A549 (cell line): ENCODE results near the gene SHOC2. TPM values are rescaled to one million over a fixed set of nuclear protein-coding genes. Genes with fewer than 3 reads are reported as not detected.

Source experiments
- ATAC-seq, 2 experiments: fragments of 200-7000 bp in 1 of 2; fragments of >200 bp in 1 of 2; cut with Nextera tagmentation in 1 of 2; cut with Tn5 transposase in 1 of 2; 3 replicates each; pipeline versions ENCODE4 v1.8.0 to v1.9.1; 2018 to 2020; ENCODE audit warnings: mild to moderate bottlenecking in 1 of 2, moderate library complexity in 1 of 2
- CTCF ChIA-PET: fragments of 300-600 bp; sonication (Branson Sonifier 250); formaldehyde crosslinking; extraction: SDS; loops from one replicate; lab custom pipeline; 2021; ENCODE audit warnings: antibody characterized with exemption, inconsistent platforms; lab: Yijun Ruan, JAX
- POLR2A ChIA-PET: fragments of 350-600 bp; formaldehyde crosslinking; extraction: SDS; loops from one replicate; lab custom pipeline; 2021; ENCODE audit warnings: antibody characterized with exemption, inconsistent platforms; lab: Yijun Ruan, JAX
- DNase-seq, 2 experiments: peaks; one replicate each; pipeline versions ENCODE4 v3.0.0 to v3.0.0-alpha.2; 2011 to 2016; ENCODE audit warnings: low read depth in 1 of 2, low spot score in 1 of 2
- FAIRE-seq: peaks from 2 replicates; lab custom pipeline; 2011; peaks lifted over from hg19 to GRCh38; lab: Jason Lieb, UNC
- H3K27ac ChIP-seq, 2 experiments: fragments of >200 bp; sonication (Bioruptor Twin); formaldehyde crosslinking; 3 replicates each; pipeline ENCODE4 v1.5.1; 2016 to 2017
- H3K4me1 ChIP-seq: fragments of >200 bp; sonication (Bioruptor Twin); formaldehyde crosslinking; 3 replicates; pipeline ENCODE4 v1.6.1; 2016
- H3K4me2 ChIP-seq: fragments of >200 bp; sonication (Bioruptor Twin); formaldehyde crosslinking; 3 replicates; pipeline ENCODE4 v1.6.1; 2016
- H3K4me3 ChIP-seq: fragments of >200 bp; sonication (Bioruptor Twin); formaldehyde crosslinking; 3 replicates; pipeline ENCODE4 v1.5.1; 2016
- H3K9me3 ChIP-seq: fragments of >200 bp; sonication (Bioruptor Twin); formaldehyde crosslinking; 3 replicates; pipeline ENCODE4 v1.6.1; 2016
- BHLHE40 ChIP-seq: IDR thresholded peaks from 2 replicates; pipeline ENCODE4 v1.6.1; 2012; ENCODE audit warnings: low read depth, low read length, inconsistent platforms
- EHF ChIP-seq: fragments of 250-450 bp; sonication (Bioruptor Pico); IDR thresholded peaks from 2 replicates; pipeline ENCODE4 v1.5.0; 2020; ENCODE audit warnings: mild to moderate bottlenecking
- EP300 ChIP-seq, 2 experiments: fragments of >200 bp; sonication (Bioruptor Twin); formaldehyde crosslinking; IDR thresholded peaks; 2 replicates in 1 of 2; 3 replicates in 1 of 2; pipeline ENCODE4 v1.6.1; 2016 to 2017
- ESRRA ChIP-seq: fragments of 150-350 bp; IDR thresholded peaks from 2 replicates; pipeline ENCODE4 v1.6.1; 2014; ENCODE audit warnings: mild to moderate bottlenecking, low read length, borderline replicate concordance
- FOSL2 ChIP-seq, 2 experiments: fragments of 450-650 bp in 1 of 2; fragments of >200 bp in 1 of 2; sonication (Bioruptor Twin) in 1 of 2; formaldehyde crosslinking; IDR thresholded peaks; 2 replicates each; pipeline versions ENCODE4 v1.5.0 to v1.6.1; 2016 to 2020; ENCODE audit warnings: mild to moderate bottlenecking in 1 of 2, moderate library complexity in 1 of 2
- KDM5A ChIP-seq: fragments of 200-600 bp; sonication (generic); IDR thresholded peaks from 2 replicates; pipeline ENCODE4 v1.6.1; 2016; ENCODE audit warnings: antibody characterized with exemption, mild to moderate bottlenecking
- MAFK ChIP-seq: fragments of 450-650 bp; IDR thresholded peaks from 2 replicates; pipeline ENCODE4 v1.6.1; 2014; ENCODE audit not compliant: partially characterized antibody
- MYC ChIP-seq: IDR thresholded peaks from 2 replicates; pipeline ENCODE4 v1.6.1; 2012; ENCODE audit warnings: mild to moderate bottlenecking, inconsistent platforms, low read length, improper control_type of control experiment, borderline replicate concordance
- PHF8 ChIP-seq: fragments of 200-600 bp; sonication (generic); IDR thresholded peaks from 2 replicates; pipeline ENCODE4 v1.6.1; 2016; ENCODE audit warnings: low read depth, mild to moderate bottlenecking, antibody characterized with exemption, moderate library complexity, borderline replicate concordance
- POLR2A ChIP-seq: IDR thresholded peaks from 2 replicates; pipeline ENCODE4 v1.6.1; 2012; ENCODE audit warnings: mild to moderate bottlenecking, low read length
- POLR2AphosphoS2 ChIP-seq: conservative IDR thresholded peaks from 2 replicates; pipeline ENCODE4 v1.6.1; 2012; ENCODE audit warnings: low read length, improper control_type of control experiment, inconsistent platforms
- RAD21 ChIP-seq, 2 experiments: fragments of >200 bp in 1 of 2; sonication (Bioruptor Twin) in 1 of 2; formaldehyde crosslinking in 1 of 2; IDR thresholded peaks in 1 of 2; conservative IDR thresholded peaks in 1 of 2; 2 replicates in 1 of 2; 3 replicates in 1 of 2; pipeline ENCODE4 v1.6.1; 2012 to 2018; ENCODE audit warnings: inconsistent platforms in 1 of 2
- RCOR1 ChIP-seq: fragments of 150-350 bp; IDR thresholded peaks from 2 replicates; pipeline ENCODE4 v1.6.1; 2014; ENCODE audit warnings: antibody characterized with exemption, low read length, low read depth
- RNF2 ChIP-seq: fragments of 200-600 bp; sonication (generic); IDR thresholded peaks from 2 replicates; pipeline ENCODE4 v1.6.1; 2016; ENCODE audit warnings: low read depth, mild to moderate bottlenecking, antibody characterized with exemption, moderate library complexity, borderline replicate concordance
- SMC3 ChIP-seq: fragments of >200 bp; sonication (Bioruptor Twin); formaldehyde crosslinking; IDR thresholded peaks from 3 replicates; pipeline ENCODE4 v1.6.1; 2018; ENCODE audit warnings: inconsistent platforms
- SREBF2 ChIP-seq: fragments of 450-650 bp; IDR thresholded peaks from 2 replicates; pipeline ENCODE4 v1.6.1; 2014; ENCODE audit warnings: mild to moderate bottlenecking, moderate library complexity
- ZNF302 ChIP-seq: fragments of 250-450 bp; sonication (Bioruptor Pico); IDR thresholded peaks from 2 replicates; pipeline ENCODE4 v1.9.0; 2021; ENCODE audit warnings: inconsistent platforms, mild to moderate bottlenecking, moderate library complexity
- ZSCAN20 ChIP-seq: fragments of 250-450 bp; sonication (Bioruptor Pico); IDR thresholded peaks from 2 replicates; pipeline ENCODE4 v1.8.0; 2022; ENCODE audit warnings: mild to moderate bottlenecking, moderate library complexity
- WGBS: methylation state at CpG from one replicate; pipeline ENCODE4 v1.1.6; 2017; ENCODE audit errors: missing lambda C conversion rate; 5-methylcytosine and 5-hydroxymethylcytosine counted together
- polyA plus RNA-seq, 4 experiments: library from polyadenylated mRNA; depleted of rRNA in 3 of 4; stranded (reverse); fragments of >200 nt; fragmentation: RNase III in 1 of 4; extraction: RNeasy Plus Mini Kit Qiagen cat#74134 plus additional on column Dnase treatment in 1 of 4; gene quantifications; 2 replicates in 3 of 4; 3 replicates in 1 of 4; pipeline ENCODE4 v1.2.3, GENCODE V29; 2011 to 2017
- TF ChIP-seq, protein P1 (sequence below): fragments of 150-350 bp; IDR thresholded peaks from 2 replicates; pipeline ENCODE4 v1.6.1; 2014; ENCODE audit warnings: low read depth, mild to moderate bottlenecking, low read length
- TF ChIP-seq, protein P2 (sequence below): fragments of >200 bp; sonication (Bioruptor Twin); formaldehyde crosslinking; IDR thresholded peaks from 3 replicates; pipeline ENCODE4 v1.5.1; 2016
- TF ChIP-seq, protein P3 (sequence below): fragments of 250-450 bp; sonication (Bioruptor Pico); IDR thresholded peaks from 2 replicates; pipeline ENCODE4 v1.5.0; 2020; ENCODE audit warnings: low read depth, mild to moderate bottlenecking, moderate library complexity
- TF ChIP-seq, protein P4 (sequence below): IDR thresholded peaks from 2 replicates; pipeline ENCODE4 v1.6.1; 2012; ENCODE audit warnings: low read depth, borderline replicate concordance
- TF ChIP-seq, protein P5 (sequence below): fragments of 450-650 bp; IDR thresholded peaks from 2 replicates; pipeline ENCODE4 v1.6.1; 2014; ENCODE audit warnings: antibody characterized with exemption
- TF ChIP-seq, protein P6 (sequence below): IDR thresholded peaks from 2 replicates; pipeline ENCODE4 v1.6.1; 2012

The SHOC2 gene
- polyA plus RNA-seq, 2 of the 4 experiments (the other 2 are of a cell fraction): 20.5 to 32.1 TPM

DNA sequence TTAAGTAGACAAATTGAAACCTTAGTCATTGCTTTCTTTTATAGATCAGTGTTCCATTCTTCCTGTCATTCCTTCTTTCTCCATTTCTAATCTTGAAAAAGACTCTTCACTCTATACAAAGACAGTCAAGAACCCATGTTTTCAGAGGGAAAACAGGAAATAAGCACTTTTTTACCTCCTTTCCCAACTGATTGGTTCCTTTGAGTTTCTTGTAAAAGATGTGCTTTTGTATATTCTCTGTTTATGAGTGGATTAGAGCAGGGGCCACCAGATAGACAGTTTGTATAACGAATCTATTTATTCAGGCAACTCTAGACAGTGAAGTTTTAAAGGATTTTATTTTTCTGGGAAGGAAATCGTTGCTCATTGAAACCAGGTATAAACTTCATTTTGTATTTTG lies 49.8 kb downstream of the SHOC2 start:
- no peak for DNase-seq
- FAIRE-seq: no peak
- Histone ChIP-seq H3K4me3 (no peak overlapping the region), H3K4me1 (peaks cover 11% of the 10 kb centered on the region; the same call in 2 of the 3 replicates)
- CTCF ChIA-PET: no interaction called here
- WGBS: 69% methylated on average over 2 of the region's 2 CpGs
- TF ChIP-seq, protein P1, sequence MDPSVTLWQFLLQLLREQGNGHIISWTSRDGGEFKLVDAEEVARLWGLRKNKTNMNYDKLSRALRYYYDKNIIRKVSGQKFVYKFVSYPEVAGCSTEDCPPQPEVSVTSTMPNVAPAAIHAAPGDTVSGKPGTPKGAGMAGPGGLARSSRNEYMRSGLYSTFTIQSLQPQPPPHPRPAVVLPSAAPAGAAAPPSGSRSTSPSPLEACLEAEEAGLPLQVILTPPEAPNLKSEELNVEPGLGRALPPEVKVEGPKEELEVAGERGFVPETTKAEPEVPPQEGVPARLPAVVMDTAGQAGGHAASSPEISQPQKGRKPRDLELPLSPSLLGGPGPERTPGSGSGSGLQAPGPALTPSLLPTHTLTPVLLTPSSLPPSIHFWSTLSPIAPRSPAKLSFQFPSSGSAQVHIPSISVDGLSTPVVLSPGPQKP: no peak
- TF ChIP-seq BHLHE40 (no peak), KDM5A (no peak), POLR2AphosphoS2 (no peak), SMC3 (no peak), ESRRA (no peak), ZSCAN20 (CRISPR knock-in tag) (no peak), SREBF2 (no peak), PHF8 (no peak), MYC (no peak), RCOR1 (no peak), ZNF302 (CRISPR knock-in tag) (no peak)
- TF ChIP-seq, protein P2, sequence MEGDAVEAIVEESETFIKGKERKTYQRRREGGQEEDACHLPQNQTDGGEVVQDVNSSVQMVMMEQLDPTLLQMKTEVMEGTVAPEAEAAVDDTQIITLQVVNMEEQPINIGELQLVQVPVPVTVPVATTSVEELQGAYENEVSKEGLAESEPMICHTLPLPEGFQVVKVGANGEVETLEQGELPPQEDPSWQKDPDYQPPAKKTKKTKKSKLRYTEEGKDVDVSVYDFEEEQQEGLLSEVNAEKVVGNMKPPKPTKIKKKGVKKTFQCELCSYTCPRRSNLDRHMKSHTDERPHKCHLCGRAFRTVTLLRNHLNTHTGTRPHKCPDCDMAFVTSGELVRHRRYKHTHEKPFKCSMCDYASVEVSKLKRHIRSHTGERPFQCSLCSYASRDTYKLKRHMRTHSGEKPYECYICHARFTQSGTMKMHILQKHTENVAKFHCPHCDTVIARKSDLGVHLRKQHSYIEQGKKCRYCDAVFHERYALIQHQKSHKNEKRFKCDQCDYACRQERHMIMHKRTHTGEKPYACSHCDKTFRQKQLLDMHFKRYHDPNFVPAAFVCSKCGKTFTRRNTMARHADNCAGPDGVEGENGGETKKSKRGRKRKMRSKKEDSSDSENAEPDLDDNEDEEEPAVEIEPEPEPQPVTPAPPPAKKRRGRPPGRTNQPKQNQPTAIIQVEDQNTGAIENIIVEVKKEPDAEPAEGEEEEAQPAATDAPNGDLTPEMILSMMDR: no peak
- TF ChIP-seq, protein P3, sequence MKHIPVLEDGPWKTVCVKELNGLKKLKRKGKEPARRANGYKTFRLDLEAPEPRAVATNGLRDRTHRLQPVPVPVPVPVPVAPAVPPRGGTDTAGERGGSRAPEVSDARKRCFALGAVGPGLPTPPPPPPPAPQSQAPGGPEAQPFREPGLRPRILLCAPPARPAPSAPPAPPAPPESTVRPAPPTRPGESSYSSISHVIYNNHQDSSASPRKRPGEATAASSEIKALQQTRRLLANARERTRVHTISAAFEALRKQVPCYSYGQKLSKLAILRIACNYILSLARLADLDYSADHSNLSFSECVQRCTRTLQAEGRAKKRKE (CRISPR knock-in tag): no peak
- TF ChIP-seq, protein P4, sequence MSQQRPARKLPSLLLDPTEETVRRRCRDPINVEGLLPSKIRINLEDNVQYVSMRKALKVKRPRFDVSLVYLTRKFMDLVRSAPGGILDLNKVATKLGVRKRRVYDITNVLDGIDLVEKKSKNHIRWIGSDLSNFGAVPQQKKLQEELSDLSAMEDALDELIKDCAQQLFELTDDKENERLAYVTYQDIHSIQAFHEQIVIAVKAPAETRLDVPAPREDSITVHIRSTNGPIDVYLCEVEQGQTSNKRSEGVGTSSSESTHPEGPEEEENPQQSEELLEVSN: no peak
- TF ChIP-seq, all 56 proteins: peak for 0
- POLR2A ChIA-PET: no interaction called here
- H3K9me3 ChIP-seq: no peaks in the 10 kb centered on the region
- no peak for ATAC-seq
- no peak overlapping the region for H3K4me2 ChIP-seq
- no peak overlapping the region for H3K27ac ChIP-seq

DNA sequence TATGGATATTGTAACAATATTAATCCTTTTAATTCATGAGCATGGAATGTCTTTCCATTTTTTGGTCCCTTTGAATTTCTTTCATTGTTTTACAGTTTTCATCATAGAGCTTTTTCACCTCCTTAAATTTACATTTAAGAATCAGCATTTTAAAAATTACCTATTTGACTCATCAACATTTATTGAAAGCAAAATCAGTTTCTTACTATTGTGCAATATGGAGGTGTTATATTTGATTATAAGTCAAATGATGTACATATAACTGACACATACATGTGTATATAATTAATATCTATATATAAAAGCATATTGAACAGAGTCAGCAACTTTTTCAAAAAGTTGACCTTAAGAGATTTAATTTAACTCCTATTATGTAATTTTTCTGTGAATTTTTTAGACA lies 52.2 kb downstream of the SHOC2 start:
- CTCF ChIA-PET: no interaction called here
- ATAC-seq: no peak
- POLR2A ChIA-PET: no interaction called here

More for the DNA sequence above, 52.2 kb downstream of the SHOC2 start:
- Histone ChIP-seq H3K4me1 (peaks cover 11% of the 10 kb centered on the region; the same call in 2 of the 3 replicates), H3K9me3 (no peaks in the 10 kb centered on the region), H3K4me2 (no peak overlapping the region), H3K4me3 (no peak overlapping the region), H3K27ac (no peak overlapping the region)
- DNase-seq (no peak), FAIRE-seq (no peak)
- TF ChIP-seq MAFK: no peak
- TF ChIP-seq RAD21 (conservative IDR thresholded peaks at IDR 0.05 in 1 of 2, IDR thresholded peaks at IDR 0.05 in 1 of 2): no peak
- no peak for TF ChIP-seq ESRRA
- TF ChIP-seq, protein P5, sequence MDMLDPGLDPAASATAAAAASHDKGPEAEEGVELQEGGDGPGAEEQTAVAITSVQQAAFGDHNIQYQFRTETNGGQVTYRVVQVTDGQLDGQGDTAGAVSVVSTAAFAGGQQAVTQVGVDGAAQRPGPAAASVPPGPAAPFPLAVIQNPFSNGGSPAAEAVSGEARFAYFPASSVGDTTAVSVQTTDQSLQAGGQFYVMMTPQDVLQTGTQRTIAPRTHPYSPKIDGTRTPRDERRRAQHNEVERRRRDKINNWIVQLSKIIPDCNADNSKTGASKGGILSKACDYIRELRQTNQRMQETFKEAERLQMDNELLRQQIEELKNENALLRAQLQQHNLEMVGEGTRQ: no peak
- no peak for TF ChIP-seq POLR2A
- no peak for TF ChIP-seq FOSL2 (IDR thresholded peaks at IDR 0.05)
- TF ChIP-seq FOSL2 (CRISPR knock-in tag; IDR thresholded peaks at IDR 0.05): no peak
- no peak for TF ChIP-seq POLR2AphosphoS2
- TF ChIP-seq RNF2: no peak
- TF ChIP-seq EP300 (IDR thresholded peaks at IDR 0.05): no peak
- no peak for TF ChIP-seq MYC
- TF ChIP-seq ZNF302 (CRISPR knock-in tag): no peak
- no peak for TF ChIP-seq EHF
- TF ChIP-seq, protein P6, sequence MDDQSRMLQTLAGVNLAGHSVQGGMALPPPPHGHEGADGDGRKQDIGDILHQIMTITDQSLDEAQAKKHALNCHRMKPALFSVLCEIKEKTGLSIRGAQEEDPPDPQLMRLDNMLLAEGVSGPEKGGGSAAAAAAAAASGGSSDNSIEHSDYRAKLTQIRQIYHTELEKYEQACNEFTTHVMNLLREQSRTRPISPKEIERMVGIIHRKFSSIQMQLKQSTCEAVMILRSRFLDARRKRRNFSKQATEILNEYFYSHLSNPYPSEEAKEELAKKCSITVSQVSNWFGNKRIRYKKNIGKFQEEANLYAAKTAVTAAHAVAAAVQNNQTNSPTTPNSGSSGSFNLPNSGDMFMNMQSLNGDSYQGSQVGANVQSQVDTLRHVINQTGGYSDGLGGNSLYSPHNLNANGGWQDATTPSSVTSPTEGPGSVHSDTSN: no peak
